Skin epidermis (tissue), 12 donors: ENCODE results near the gene SLC25A33.
"Not testable (repeated sequence)": the region's sequence is repeated elsewhere in the genome, so short reads cannot be mapped to it uniquely, and the experiment has no call there.

Experiments used
- H3K27ac ChIP-seq, 21 experiments: fragments of 200-600 bp; sonication (generic) in 11 of 21; one replicate each; pipeline ENCODE4 v1.5.0; 2020; ENCODE audit warnings: mild to moderate bottlenecking in 3 of 21, inconsistent platforms in 2 of 21, moderate library complexity in 2 of 21
- H3K4me3 ChIP-seq, 7 experiments: fragments of 200-600 bp; sonication (generic) in 2 of 7; one replicate each; pipeline ENCODE4 v1.5.0; 2020; ENCODE audit warnings: inconsistent platforms in 2 of 7, mild to moderate bottlenecking in 2 of 7, moderate library complexity in 1 of 7

The SLC25A33 gene

GRCh38 chr1:9612162-9612845 is 73.0 kb downstream of the SLC25A33 start:
- Histone ChIP-seq H3K27ac (no peak overlapping the region), H3K4me3 (no peak overlapping the region)

- Histone ChIP-seq H3K27ac (no peak overlapping the region), H3K4me3 (no peak overlapping the region)
Observed at GRCh38 chr1:9612871-9613624, 73.8 kb downstream of the SLC25A33 start.

DNA sequence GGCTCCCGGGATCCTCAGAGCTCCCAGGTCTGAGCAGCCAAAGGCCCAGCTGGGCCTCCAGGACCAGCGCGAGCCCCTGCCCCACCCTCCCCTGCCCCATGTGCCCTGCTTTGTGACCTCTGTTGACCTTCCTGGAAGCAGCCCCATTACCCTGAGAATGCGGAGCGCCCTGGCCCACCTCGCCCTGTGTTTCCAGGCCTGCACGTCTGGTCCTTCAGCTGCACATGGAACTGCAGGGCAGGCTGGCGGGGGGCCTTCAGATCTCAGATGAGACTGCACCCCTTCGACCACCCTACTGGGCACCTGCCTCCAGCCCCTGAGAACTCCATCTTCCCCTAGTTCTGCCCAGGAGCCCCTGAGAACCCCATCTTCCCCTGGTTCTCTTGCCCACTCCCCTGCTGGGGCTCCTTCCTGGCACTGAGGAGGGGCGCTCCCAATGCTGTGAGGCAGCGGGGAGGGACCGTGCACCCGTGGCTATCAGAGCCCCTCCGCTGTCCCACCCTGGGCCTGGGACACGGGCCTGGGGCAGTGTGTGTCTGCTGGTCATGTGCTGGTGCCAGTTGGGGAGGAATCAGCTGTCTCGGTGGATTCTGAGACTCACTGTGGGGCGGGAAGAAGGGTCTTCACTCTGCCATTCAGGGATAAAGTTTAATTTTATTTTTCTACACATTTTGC is 74.5 kb downstream of the SLC25A33 start:
- no peak overlapping the region for H3K4me3 ChIP-seq

DNA sequence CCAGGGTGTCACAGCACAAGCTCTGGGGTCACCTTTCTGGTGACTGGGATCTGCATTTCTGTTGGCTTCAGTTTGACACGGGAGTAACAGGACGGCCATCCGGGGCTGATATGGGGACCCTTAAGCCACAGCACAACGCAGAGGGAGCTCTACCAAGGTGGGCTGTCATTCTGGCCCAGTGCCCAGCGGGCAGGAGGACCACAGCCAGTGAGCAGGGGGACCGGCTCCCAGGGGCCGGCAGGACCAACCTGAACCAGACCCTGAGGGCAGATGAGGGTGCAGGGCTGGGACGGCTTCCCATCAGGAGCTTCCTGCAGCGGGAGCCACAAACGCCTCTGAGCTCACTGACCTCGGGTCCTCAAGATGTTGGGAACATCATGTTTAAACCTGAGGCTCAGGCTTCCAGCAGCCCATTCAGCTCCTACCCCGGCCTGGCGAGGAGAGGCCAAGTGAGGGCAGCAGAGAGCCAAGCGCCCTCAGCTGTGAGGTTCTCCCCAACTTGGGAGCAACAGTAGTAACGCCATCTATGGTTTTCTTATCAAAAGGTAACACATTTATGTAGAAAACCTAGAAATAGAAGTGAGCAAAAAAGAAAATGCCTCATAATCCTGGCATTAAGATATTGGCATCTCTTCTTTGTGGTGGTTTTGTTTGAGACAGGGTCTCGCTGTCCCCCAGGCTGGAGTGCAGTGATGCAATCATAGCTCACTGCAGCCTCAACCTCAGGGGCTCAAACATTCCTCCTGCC is 76.2 kb downstream of the SLC25A33 start:
- Histone ChIP-seq H3K4me3 (no peak overlapping the region), H3K27ac (no peak overlapping the region)

More for the DNA sequence above, 74.5 kb downstream of the SLC25A33 start:
- H3K27ac ChIP-seq, result no peak overlapping the region

DNA sequence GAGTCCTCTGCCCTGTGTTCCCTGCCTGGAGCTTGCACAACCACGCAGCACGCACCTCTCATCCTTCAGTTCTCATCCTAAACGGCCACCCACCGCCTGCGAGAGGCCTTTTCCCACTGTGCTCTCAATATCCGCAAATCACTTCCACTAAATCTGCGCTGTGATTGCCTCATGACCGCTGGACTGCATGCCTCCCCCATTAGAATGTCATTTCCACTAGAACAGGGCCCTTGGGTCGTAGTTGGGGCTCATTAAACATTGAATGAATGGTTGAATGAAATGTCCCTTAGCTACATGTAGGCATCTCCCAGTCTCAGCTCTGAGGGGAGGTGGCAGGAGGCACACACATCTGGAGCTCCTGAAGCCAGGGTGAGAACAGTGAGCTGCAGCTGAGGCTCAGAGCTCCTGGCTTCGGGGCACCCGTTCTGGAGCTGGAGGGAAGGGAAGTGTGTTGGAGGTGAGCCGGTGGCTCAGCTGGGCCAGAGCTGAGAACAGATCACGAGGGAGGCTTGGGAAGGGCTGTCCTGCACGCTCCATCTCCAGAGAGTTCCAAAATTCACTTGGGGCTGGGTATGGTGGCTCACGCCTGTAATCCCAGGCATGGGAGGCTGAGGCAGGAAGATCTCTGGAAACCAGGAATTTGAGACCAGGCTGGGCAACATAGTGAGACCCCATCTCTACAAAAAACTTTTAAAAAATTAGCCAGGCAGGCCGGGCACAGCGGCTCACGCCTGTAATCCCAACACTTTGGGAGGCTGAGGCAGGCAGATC is 79.8 kb downstream of the SLC25A33 start:
- H3K4me3 ChIP-seq, result no peak overlapping the region
- no peak overlapping the region for H3K27ac ChIP-seq

DNA sequence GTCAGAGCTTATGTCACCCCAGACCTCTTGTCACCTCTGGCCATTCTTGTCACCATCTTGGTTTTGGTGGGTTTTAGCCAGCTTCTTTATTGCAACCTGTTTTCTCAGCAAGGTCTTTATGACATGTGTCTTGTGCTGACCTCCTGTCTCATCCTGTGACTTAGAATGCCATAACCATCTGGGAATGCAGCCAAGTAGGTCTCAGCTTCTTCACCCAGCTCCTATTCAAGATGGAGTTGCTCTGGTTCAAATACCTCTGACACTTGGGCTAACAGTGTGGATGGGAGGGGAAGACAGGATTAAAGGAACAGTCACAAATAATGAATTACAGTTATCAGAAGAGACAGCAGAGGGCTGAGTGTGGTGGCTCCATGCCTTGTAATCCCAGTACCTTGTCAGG is 81.8 kb downstream of the SLC25A33 start:
- no peak overlapping the region for H3K27ac ChIP-seq

DNA sequence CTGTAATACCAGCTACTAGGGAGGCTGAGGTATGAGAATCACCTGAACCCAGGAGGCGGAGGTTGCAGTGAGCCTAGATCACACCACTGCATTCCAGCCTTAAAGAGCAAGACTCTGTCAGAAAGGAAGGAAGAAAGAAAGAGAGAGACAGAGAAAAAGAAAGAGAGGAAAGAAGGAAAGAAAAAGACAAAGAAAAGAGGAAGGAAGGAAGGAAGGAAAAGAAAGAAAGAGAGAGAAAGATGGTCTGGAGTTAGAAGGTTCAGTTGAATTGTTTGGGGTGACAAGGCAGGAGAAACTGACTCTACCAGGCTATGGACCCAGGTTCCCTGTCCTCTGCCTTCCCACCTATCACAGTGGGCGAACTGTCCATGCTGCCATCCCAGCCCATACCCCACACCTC is 84.8 kb downstream of the SLC25A33 start:
- H3K4me3 ChIP-seq, result no peak overlapping the region
- no peak overlapping the region for H3K27ac ChIP-seq

More for the DNA sequence above, 81.8 kb downstream of the SLC25A33 start:
- no peak overlapping the region for H3K4me3 ChIP-seq

DNA sequence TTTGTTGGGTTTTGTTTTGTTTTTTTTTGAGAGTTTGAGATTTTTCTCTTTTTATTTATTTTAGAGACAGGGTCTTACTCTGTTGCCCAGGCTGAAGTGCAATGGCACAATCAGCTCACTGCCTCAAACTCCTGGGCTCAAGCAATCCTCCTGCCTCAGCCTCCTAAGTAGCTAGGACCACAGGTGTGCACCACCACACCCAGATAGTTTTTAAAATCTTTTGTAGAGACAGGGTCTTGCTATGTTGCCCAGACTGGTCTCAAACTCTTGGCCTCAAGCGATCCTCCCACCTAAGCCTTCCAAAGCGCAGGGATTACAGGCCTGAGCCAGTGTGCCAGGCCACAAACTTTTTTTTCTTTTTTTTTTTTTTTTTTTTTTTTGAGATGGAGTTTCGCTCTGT is 85.8 kb downstream of the SLC25A33 start:
- not testable (repeated sequence) for H3K27ac ChIP-seq, H3K4me3 ChIP-seq

DNA sequence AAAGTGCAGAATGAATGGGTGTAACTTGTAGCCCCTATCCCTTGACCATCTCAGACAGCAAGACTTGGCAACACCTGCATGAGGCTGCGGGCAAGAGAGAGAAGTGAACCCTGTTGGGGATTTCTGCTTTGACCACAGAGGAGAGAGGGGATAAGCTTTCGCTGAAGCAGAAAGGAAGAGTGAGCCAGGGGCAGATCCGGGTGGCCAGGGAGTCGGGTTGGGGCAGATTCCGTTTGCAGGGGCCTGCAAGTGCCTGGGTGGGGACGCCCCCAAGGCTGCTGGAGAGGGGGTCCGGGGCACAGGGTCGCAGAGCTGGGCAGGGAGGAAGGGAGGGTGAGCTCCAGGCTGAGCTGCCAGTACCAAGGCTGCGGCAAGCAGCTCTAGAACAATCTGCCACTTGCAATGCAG is 86.9 kb downstream of the SLC25A33 start:
- peak overlapping the region in 1 of 7 experiments; percentile 29 for H3K4me3 ChIP-seq
- H3K27ac ChIP-seq, result peak overlapping the region in 4 of 21 experiments; percentile 18 to 90 (median 54)

- H3K4me3 ChIP-seq, result peak overlapping the region in 4 of 7 experiments; percentile 6 to 25 (median 22)
- H3K27ac ChIP-seq, result peak overlapping the region in 15 of 21 experiments; percentile 6 to 94 (median 75)
Observed at GRCh38 chr1:9628541-9629444, 89.5 kb downstream of the SLC25A33 start.

GRCh38 chr1:9629445-9630201 is 90.4 kb downstream of the SLC25A33 start:
- H3K4me3 ChIP-seq, result peak overlapping the region in 5 of 7 experiments; percentile 3 to 25 (median 20)
- peak overlapping the region in 16 of 21 experiments; percentile 6 to 94 (median 73) for H3K27ac ChIP-seq

DNA sequence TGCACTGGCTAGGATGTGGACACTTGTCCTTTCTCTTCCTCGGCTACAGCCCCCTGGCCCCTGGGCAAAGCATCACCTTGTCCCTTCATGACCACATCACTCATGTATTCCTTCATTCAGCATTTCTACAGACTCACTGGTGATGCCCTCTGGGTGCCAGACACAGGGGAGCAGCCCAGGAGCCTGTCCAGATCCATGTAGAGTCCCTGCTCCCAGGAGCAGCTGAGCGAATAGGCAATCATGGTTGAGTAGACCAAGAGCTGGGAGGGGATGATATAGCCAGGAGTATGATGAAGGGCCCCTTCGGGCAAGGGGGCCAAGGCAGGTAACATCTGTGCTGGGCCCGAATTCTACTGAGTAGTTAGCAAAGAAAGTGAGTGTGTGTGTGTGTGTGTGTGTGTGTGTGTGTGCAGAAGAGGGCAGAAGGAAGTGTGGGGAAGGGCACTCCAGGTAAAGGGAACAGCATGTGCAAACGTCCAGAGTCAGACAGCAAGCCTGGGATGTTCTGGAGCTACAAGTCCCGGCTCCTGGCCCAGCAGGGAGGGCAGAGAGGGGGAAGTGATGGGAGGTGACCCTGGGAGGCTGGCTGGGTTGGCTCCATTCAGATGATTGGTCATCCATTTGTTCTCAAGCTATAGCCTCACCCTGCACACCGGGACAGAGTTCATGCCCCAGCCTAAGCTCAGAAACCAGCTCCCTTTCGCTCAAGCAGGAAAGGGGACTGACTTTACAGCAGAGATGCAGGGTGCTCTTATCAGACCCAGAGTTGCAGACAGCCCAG is 91.3 kb downstream of the SLC25A33 start:
- peak overlapping the region in 5 of 7 experiments; percentile 3 to 25 (median 20) for H3K4me3 ChIP-seq

DNA sequence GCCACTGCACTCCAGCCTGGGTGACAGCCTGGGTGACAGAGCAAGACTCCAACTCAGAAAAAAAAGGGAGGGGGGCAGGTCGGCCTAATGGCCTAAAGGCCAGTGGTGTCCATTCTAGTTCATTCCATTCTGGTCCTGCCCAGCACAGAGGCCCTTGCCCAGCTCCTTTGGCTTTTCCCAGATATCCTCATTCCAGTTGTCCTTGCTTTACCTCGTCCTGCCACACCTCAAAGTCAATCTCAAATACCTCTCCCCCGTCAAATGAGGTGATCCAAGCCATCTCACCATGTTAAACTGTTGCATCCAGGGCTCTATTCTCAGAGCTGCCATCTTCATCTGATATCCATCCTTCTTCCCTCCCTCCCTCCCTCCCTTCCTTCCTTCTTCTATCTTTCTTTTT is 92.3 kb downstream of the SLC25A33 start:
- no peak overlapping the region for H3K4me3 ChIP-seq
- H3K27ac ChIP-seq, result no peak overlapping the region

More for the DNA sequence above, 91.3 kb downstream of the SLC25A33 start:
- H3K27ac ChIP-seq, result peak overlapping the region in 15 of 21 experiments; percentile 24 to 94 (median 75)

DNA sequence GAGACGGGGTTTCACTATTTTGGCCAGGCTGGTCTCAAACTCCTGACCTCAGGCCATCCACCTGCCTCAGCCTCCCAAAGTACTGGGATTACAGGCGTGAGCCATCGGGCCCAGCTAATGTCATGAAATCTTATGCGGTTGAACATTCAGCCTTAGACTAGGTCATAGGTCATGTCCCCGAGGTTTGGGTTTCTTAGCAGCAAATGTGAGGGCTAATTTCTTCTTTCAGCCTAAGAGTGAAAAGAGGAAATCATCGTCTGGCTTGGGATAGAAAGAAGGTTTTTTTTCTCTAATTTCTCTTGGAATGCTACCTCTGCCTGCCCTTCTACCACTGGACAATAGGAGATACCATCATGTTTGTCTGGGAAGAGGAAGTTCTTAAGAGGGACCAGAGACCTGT is 94.2 kb downstream of the SLC25A33 start:
- Histone ChIP-seq H3K4me3 (no peak overlapping the region), H3K27ac (no peak overlapping the region)

GRCh38 chr1:9634582-9634981 is 95.3 kb downstream of the SLC25A33 start:
- H3K27ac ChIP-seq, result no peak overlapping the region
- no peak overlapping the region for H3K4me3 ChIP-seq
